Measurements from ENCODE around the gene GRID2. TPM values are rescaled to one million over a fixed set of nuclear protein-coding genes. Genes with fewer than 3 reads are reported as not detected.

Gene GRID2
- total RNA-seq, 6 experiments from 2014 or later: not detected

- H3K27me3 Mint-ChIP-seq (ENCODE audit: insufficient read depth): no peaks in the 10 kb centered on the region
- TF ChIP-seq CTCF (IDR thresholded peaks at IDR 0.05): no peak
- no peaks in the 10 kb centered on the region; the same call in 1 of the 2 replicates for H3K36me3 Mint-ChIP-seq (ENCODE audit: low read depth)
- H3K27ac Mint-ChIP-seq: no peak overlapping the region
- peaks cover 53% of the 10 kb centered on the region for H3K9me3 Mint-ChIP-seq
- DNase-seq: no peak
- H3K4me1 Mint-ChIP-seq (ENCODE audit: low read depth): no peaks in the 10 kb centered on the region
- H3K4me3 Mint-ChIP-seq: no peak overlapping the region
These were observed 727.8 kb downstream of the GRID2 start for GRCh38 chr4:93031431-93032098.

GRCh38 chr4:93042746-93043145, 739.0 kb downstream of the GRID2 start:
- DNase-seq: no peak
- Mint-ChIP-seq H3K4me3 (no peak overlapping the region), H3K27ac (no peak overlapping the region), H3K27me3 (ENCODE audit: insufficient read depth) (no peaks in the 10 kb centered on the region), H3K4me1 (ENCODE audit: low read depth) (no peaks in the 10 kb centered on the region), H3K9me3 (peaks cover 14% of the 10 kb centered on the region), H3K36me3 (ENCODE audit: low read depth) (no peaks in the 10 kb centered on the region)
- TF ChIP-seq CTCF (IDR thresholded peaks at IDR 0.05): no peak

GRCh38 chr4:93053140-93053539, 749.4 kb downstream of the GRID2 start:
- no peak overlapping the region for H3K27ac Mint-ChIP-seq
- H3K9me3 Mint-ChIP-seq: peaks cover 14% of the 10 kb centered on the region
- no peak for TF ChIP-seq CTCF (IDR thresholded peaks at IDR 0.05)
- DNase-seq: no peak
- no peaks in the 10 kb centered on the region for H3K36me3 Mint-ChIP-seq (ENCODE audit: low read depth)
- no peaks in the 10 kb centered on the region for H3K27me3 Mint-ChIP-seq (ENCODE audit: insufficient read depth)
- H3K4me3 Mint-ChIP-seq: no peak overlapping the region
- H3K4me1 Mint-ChIP-seq (ENCODE audit: low read depth): no peaks in the 10 kb centered on the region

GRCh38 chr4:93061826-93062225, 758.1 kb downstream of the GRID2 start:
- Mint-ChIP-seq H3K4me3 (no peak overlapping the region), H3K27ac (no peak overlapping the region), H3K27me3 (ENCODE audit: insufficient read depth) (no peaks in the 10 kb centered on the region), H3K4me1 (ENCODE audit: low read depth) (no peaks in the 10 kb centered on the region), H3K9me3 (peaks cover 26% of the 10 kb centered on the region), H3K36me3 (ENCODE audit: low read depth) (no peaks in the 10 kb centered on the region)
- DNase-seq: no peak
- no peak for TF ChIP-seq CTCF (IDR thresholded peaks at IDR 0.05)

GRCh38 chr4:93063325-93063724, 759.6 kb downstream of the GRID2 start:
- no peak overlapping the region for H3K27ac Mint-ChIP-seq
- H3K36me3 Mint-ChIP-seq (ENCODE audit: low read depth): no peaks in the 10 kb centered on the region
- H3K9me3 Mint-ChIP-seq: peaks cover 17% of the 10 kb centered on the region
- no peak for TF ChIP-seq CTCF (IDR thresholded peaks at IDR 0.05)
- H3K4me3 Mint-ChIP-seq: no peak overlapping the region
- DNase-seq: no peak
- no peaks in the 10 kb centered on the region for H3K4me1 Mint-ChIP-seq (ENCODE audit: low read depth)
- no peaks in the 10 kb centered on the region for H3K27me3 Mint-ChIP-seq (ENCODE audit: insufficient read depth)
